MCF 10A (cell line): Measurements from ENCODE around the gene MTOR. TPM values are rescaled to one million over a fixed set of nuclear protein-coding genes. Genes with fewer than 3 reads are reported as not detected.

Experiments used
- BruUV-seq: library from RNA; stranded (reverse); fragments of 400-500 nt; replicated peaks from 2 replicates; lab custom pipeline; 2021; lab: Mats Ljungman, UMichigan
- CTCF ChIA-PET: fragments of 300-600 bp; sonication (Branson Sonifier 250); formaldehyde crosslinking; extraction: SDS; loops from one replicate; lab custom pipeline; 2021; ENCODE audit warnings: antibody characterized with exemption, inconsistent platforms; lab: Yijun Ruan, JAX
- POLR2A ChIA-PET: fragments of 300-600, 350-650 bp; sonication (Branson Sonifier 250); formaldehyde crosslinking; extraction: SDS; loops from one replicate; lab custom pipeline; 2020; ENCODE audit warnings: antibody characterized with exemption, inconsistent platforms; lab: Yijun Ruan, JAX
- DNase-seq: peaks from one replicate; pipeline ENCODE4 v3.0.0-alpha.2; 2018; ENCODE audit not compliant: unreplicated experiment
- H3K27ac Mint-ChIP-seq: one replicate; pipeline ENCODE4 v1.8.0; 2022; ENCODE audit warnings: mild to moderate bottlenecking, low read depth, mixed read lengths; ENCODE audit not compliant: unreplicated experiment
- H3K27me3 Mint-ChIP-seq: one replicate; pipeline ENCODE4 v1.8.0; 2022; ENCODE audit warnings: mixed read lengths; ENCODE audit not compliant: insufficient read depth, unreplicated experiment
- H3K36me3 Mint-ChIP-seq: one replicate; pipeline ENCODE4 v1.8.0; 2022; ENCODE audit warnings: mild to moderate bottlenecking, moderate library complexity, mixed read lengths; ENCODE audit not compliant: insufficient read depth, unreplicated experiment
- H3K4me1 Mint-ChIP-seq: one replicate; pipeline ENCODE4 v1.8.0; 2022; ENCODE audit warnings: mixed read lengths; ENCODE audit not compliant: insufficient read depth, unreplicated experiment
- H3K4me3 Mint-ChIP-seq: one replicate; pipeline ENCODE4 v1.8.0; 2022; ENCODE audit warnings: mild to moderate bottlenecking, moderate library complexity, mixed read lengths; ENCODE audit not compliant: unreplicated experiment
- H3K9me3 Mint-ChIP-seq: one replicate; pipeline ENCODE4 v1.8.0; 2022; ENCODE audit warnings: mixed read lengths; ENCODE audit not compliant: unreplicated experiment
- intact Hi-C: fragments of 100-400 bp; cut with micrococcal nuclease; formaldehyde crosslinking; loops from 2 replicates; pipeline ENCODE4 v1.14.1; 2022
- total RNA-seq: library from RNA; stranded (reverse); gene quantifications from 2 replicates; pipeline ENCODE4 v1.2.3, GENCODE V29; 2022
- TF ChIP-seq, protein P1 (sequence below): fragments of 200-600 bp; IDR thresholded peaks from one replicate; pipeline ENCODE4 v1.8.0; 2022; ENCODE audit warnings: antibody characterized with exemption, mild to moderate bottlenecking; ENCODE audit not compliant: unreplicated experiment

MTOR gene
- total RNA-seq, 1 experiment from 2014 or later = 45.9 TPM

DNA sequence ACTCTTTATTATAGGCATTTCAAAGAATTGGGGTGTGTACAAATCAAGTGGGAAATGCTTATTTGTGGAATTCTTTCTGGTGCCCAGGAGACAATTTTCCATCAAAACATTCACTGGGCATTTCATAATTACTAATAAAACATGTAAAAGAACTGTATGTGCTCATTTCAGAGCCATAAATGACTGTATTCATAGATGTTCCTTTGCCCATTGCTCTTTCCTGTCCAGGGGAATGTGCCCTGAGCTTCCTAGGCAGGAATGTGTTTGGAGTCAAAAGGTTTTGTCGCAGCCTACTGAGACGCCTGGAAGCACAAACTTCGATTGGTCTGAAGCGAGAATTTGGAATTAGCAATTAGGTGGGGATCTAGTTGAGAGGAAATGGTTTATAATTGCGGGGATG lies 119.0 kb downstream of the MTOR start:
- Mint-ChIP-seq H3K4me1 (peaks cover 6% of the 10 kb centered on the region), H3K36me3 (peaks cover 66% of the 10 kb centered on the region), H3K27me3 (no peaks in the 10 kb centered on the region), H3K27ac (peak overlapping the region; percentile 3), H3K9me3 (no peaks in the 10 kb centered on the region), H3K4me3 (no peak overlapping the region)
- CTCF ChIA-PET = interaction anchor here (1.1 kb wide), 1 partner anchor 12 kb away, joined by 3 read pairs; no protein-coding TSS in a partner anchor
- POLR2A ChIA-PET = no interaction called here
- intact Hi-C loops = no loop called here
- TF ChIP-seq, protein P1, sequence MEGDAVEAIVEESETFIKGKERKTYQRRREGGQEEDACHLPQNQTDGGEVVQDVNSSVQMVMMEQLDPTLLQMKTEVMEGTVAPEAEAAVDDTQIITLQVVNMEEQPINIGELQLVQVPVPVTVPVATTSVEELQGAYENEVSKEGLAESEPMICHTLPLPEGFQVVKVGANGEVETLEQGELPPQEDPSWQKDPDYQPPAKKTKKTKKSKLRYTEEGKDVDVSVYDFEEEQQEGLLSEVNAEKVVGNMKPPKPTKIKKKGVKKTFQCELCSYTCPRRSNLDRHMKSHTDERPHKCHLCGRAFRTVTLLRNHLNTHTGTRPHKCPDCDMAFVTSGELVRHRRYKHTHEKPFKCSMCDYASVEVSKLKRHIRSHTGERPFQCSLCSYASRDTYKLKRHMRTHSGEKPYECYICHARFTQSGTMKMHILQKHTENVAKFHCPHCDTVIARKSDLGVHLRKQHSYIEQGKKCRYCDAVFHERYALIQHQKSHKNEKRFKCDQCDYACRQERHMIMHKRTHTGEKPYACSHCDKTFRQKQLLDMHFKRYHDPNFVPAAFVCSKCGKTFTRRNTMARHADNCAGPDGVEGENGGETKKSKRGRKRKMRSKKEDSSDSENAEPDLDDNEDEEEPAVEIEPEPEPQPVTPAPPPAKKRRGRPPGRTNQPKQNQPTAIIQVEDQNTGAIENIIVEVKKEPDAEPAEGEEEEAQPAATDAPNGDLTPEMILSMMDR = no peak
- no peak for DNase-seq
- BruUV-seq = no TSS peak

DNA sequence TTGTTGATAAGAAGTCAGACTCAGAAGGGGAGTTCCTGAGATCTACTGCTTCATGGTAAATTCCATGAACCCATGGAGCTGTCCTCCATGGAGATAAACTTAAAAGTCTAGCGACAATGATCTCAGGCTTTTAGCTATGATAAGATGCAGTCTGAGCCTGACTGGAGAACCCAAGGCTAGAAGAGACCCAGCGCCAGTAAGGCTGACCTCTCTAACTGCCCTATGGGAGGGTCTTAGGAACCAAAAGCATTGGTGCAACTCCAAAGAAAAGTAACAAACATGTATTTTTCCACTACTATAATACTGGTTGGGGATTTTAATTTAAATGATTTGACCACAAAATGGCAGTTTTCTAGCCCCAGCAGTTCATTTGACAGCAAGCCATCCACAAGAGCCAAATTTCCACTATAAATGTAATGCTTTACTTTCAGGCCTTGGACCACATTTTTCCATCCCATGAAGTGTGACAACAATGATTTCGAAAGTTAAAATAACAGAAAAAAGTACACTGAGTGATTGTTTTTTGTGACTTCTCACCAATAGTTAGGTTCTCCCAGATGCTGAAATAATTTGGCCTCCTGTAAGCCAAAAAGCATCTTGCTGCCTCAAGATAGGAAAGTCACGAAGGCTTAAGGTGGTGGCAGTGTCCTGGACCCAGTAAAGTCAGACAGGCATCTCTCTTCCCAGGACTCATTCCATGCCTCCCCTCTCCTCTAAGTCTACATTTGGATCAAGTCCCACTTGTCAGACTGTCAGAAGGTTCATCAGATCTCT lies 119.5 kb downstream of the MTOR start:
- no TSS peak for BruUV-seq
- Mint-ChIP-seq H3K9me3 (no peaks in the 10 kb centered on the region), H3K36me3 (peaks cover 71% of the 10 kb centered on the region), H3K4me3 (no peak overlapping the region), H3K27me3 (no peaks in the 10 kb centered on the region), H3K27ac (peak overlapping the region; percentile 3), H3K4me1 (peaks cover 6% of the 10 kb centered on the region)
- TF ChIP-seq, protein P1 = no peak
- no peak for DNase-seq
- POLR2A ChIA-PET = no interaction called here
- intact Hi-C loops = no loop called here
- CTCF ChIA-PET = interaction anchor here (0.6 to 1.1 kb wide), 3 partner anchors 9 to 11 kb away, joined by 3 read pairs; no protein-coding TSS in a partner anchor

DNA sequence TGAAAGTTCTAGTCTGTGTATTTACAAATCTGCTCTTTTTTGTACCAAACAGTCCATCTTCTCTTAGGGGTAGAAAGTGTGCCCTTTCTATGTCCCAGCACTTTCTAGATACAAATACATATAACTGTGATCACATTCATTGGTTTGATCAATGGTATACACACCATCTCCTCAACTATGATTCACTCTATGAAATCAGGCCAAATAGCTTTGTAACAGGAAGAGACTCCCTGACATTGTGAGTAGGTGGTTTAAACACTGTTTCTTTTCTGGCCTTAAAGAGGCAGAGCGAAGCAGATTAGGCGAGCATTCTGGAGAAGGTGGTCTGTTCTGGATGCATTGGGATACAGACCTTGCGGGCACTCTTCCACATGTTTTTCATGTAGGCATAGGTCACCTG lies 123.4 kb downstream of the MTOR start:
- H3K27me3 Mint-ChIP-seq = no peaks in the 10 kb centered on the region
- H3K4me1 Mint-ChIP-seq = peaks cover 17% of the 10 kb centered on the region
- TF ChIP-seq, protein P1 = no peak
- DNase-seq = peak; percentile 27
- intact Hi-C loops = no loop called here
- no peak overlapping the region for H3K4me3 Mint-ChIP-seq
- BruUV-seq = no TSS peak
- H3K27ac Mint-ChIP-seq = no peak overlapping the region
- peaks cover 67% of the 10 kb centered on the region for H3K36me3 Mint-ChIP-seq
- ChIA-PET POLR2A (interaction anchor here (0.6 kb wide), 1 partner anchor 39 kb away, joined by 3 read pairs; the partner anchor contains the start of gene EXOSC10), CTCF (interaction anchor here (0.7 kb wide), 1 partner anchor 510 kb away, joined by 3 read pairs; no protein-coding TSS in a partner anchor)
- H3K9me3 Mint-ChIP-seq = no peaks in the 10 kb centered on the region

DNA sequence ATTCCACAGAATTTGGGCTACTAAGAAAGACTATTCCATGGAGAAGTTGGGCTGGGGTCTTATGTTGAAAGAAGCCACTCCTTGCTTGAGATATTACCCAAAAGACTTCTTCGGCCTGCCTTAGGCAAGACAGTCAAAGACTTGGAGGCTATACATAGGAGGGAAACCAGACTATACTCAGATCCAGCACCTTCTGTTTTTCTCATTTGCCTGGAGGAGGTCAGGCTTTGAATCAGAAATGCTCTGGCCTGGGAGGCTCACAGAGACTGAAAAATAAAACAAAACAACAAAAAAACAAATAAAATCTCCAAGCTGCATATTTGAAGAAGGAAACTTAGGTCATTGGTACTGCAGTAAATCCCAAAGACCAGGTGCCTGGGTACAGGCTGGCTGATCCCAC lies 124.3 kb downstream of the MTOR start:
- TF ChIP-seq, protein P1 = no peak
- H3K27me3 Mint-ChIP-seq = no peaks in the 10 kb centered on the region
- H3K9me3 Mint-ChIP-seq = no peaks in the 10 kb centered on the region
- POLR2A ChIA-PET = interaction anchor here (0.6 kb wide), 1 partner anchor 847 kb away, joined by 3 read pairs; no protein-coding TSS in a partner anchor
- H3K4me3 Mint-ChIP-seq = no peak overlapping the region
- CTCF ChIA-PET = no interaction called here
- DNase-seq = no peak
- no TSS peak for BruUV-seq
- intact Hi-C loops = no loop called here
- H3K27ac Mint-ChIP-seq = no peak overlapping the region
- H3K4me1 Mint-ChIP-seq = peaks cover 17% of the 10 kb centered on the region
- H3K36me3 Mint-ChIP-seq = peaks cover 66% of the 10 kb centered on the region
